NOMO-1 treated with dmso at 0.1 percent for 144 hours (cell line): ENCODE measurements around the gene PCYOX1L.
"Not testable (repeated sequence)": the region's sequence is repeated elsewhere in the genome, so short reads cannot be mapped to it uniquely, and the experiment has no call there.

Experiments
- DNase-seq: peaks from one replicate; lab custom pipeline; 2025; ENCODE audit not compliant: unreplicated experiment; lab: John Stamatoyannopoulos, UW

The PCYOX1L gene

GRCh38 chr5:149382517-149383220 lies 24.8 kb downstream of the PCYOX1L start:
- no peak for DNase-seq

- no peak for DNase-seq
These were observed 25.6 kb downstream of the PCYOX1L start for GRCh38 chr5:149383399-149383798.

- no peak for DNase-seq
These were observed 28.3 kb downstream of the PCYOX1L start for GRCh38 chr5:149386166-149386565.

- DNase-seq = no peak
These were observed 29.3 kb downstream of the PCYOX1L start for GRCh38 chr5:149387081-149387631.

GRCh38 chr5:149387982-149388381 lies 30.1 kb downstream of the PCYOX1L start:
- no peak for DNase-seq

- DNase-seq = no peak
These were observed 30.8 kb downstream of the PCYOX1L start for GRCh38 chr5:149388498-149389190.

- no peak for DNase-seq
These were observed 32.0 kb downstream of the PCYOX1L start for GRCh38 chr5:149389552-149390495.

- not testable (repeated sequence) for DNase-seq
These were observed 33.2 kb downstream of the PCYOX1L start for GRCh38 chr5:149391076-149391475.

- no peak for DNase-seq
These were observed 33.7 kb downstream of the PCYOX1L start for GRCh38 chr5:149391524-149391923.

GRCh38 chr5:149392718-149393117 lies 34.9 kb downstream of the PCYOX1L start:
- DNase-seq = no peak

- DNase-seq = not testable (repeated sequence)
These were observed 37.1 kb downstream of the PCYOX1L start for GRCh38 chr5:149394996-149395395.

- no peak for DNase-seq
These were observed 39.7 kb downstream of the PCYOX1L start for GRCh38 chr5:149397530-149397929.

- DNase-seq = not testable (repeated sequence)
These were observed 41.0 kb downstream of the PCYOX1L start for GRCh38 chr5:149398747-149399266.

- no peak for DNase-seq
These were observed 41.9 kb downstream of the PCYOX1L start for GRCh38 chr5:149399775-149400174.

GRCh38 chr5:149400304-149400703 lies 42.5 kb downstream of the PCYOX1L start:
- DNase-seq = no peak

- DNase-seq = no peak
These were observed 43.2 kb downstream of the PCYOX1L start for GRCh38 chr5:149401051-149401450.

GRCh38 chr5:149402291-149402690 lies 44.4 kb downstream of the PCYOX1L start:
- no peak for DNase-seq

GRCh38 chr5:149403923-149404745 lies 46.3 kb downstream of the PCYOX1L start:
- no peak for DNase-seq

GRCh38 chr5:149404746-149405549 lies 47.1 kb downstream of the PCYOX1L start:
- DNase-seq = no peak
